Neural cell (in vitro differentiated cells): ENCODE data around the gene CNPPD1. TPM values are rescaled to one million over a fixed set of nuclear protein-coding genes. Genes with fewer than 3 reads are reported as not detected.

ENCODE experiments used
- H2AFZ ChIP-seq: fragments of 200-600, 300-800 bp; sonication (generic), shearing (Covaris generic); 2 replicates; pipeline ENCODE4 v1.6.0; 2014; ENCODE audit warnings: low read depth, mild to moderate bottlenecking, antibody characterized with exemption, low read length, moderate library complexity
- H3F3A ChIP-seq: fragments of 200-600 bp; shearing (Covaris generic); 2 replicates; pipeline ENCODE4 v1.6.1; 2016; ENCODE audit warnings: mild to moderate bottlenecking, moderate library complexity, mixed read lengths, antibody characterized with exemption, low read length; ENCODE audit not compliant: insufficient read depth, poor library complexity, severe bottlenecking
- H3K27ac ChIP-seq: fragments of 200-600, 300-800 bp; sonication (generic), shearing (Covaris generic); 2 replicates; pipeline ENCODE4 v1.5.1; 2014; ENCODE audit warnings: mild to moderate bottlenecking, low read length, moderate library complexity
- H3K27me3 ChIP-seq: fragments of 300-800, 200-600 bp; sonication (generic), shearing (Covaris generic); 2 replicates; pipeline ENCODE4 v1.6.0; 2014; ENCODE audit warnings: mild to moderate bottlenecking, low read depth, low read length, moderate library complexity; ENCODE audit not compliant: insufficient read depth
- H3K36me3 ChIP-seq: fragments of 300-800, 200-600 bp; sonication (generic), shearing (Covaris generic); 2 replicates; pipeline ENCODE4 v1.5.1; 2014; ENCODE audit warnings: mild to moderate bottlenecking, antibody characterized with exemption, low read length, moderate library complexity; ENCODE audit not compliant: insufficient read depth
- H3K4me2 ChIP-seq: fragments of 300-800, 200-600 bp; sonication (generic), shearing (Covaris generic); 2 replicates; pipeline ENCODE4 v1.6.0; 2014; ENCODE audit warnings: mild to moderate bottlenecking, low read length
- H3K4me3 ChIP-seq: fragments of 300-800, 200-600 bp; sonication (generic), shearing (Covaris generic); 2 replicates; pipeline ENCODE4 v1.5.1; 2014; ENCODE audit warnings: mild to moderate bottlenecking, low read length, moderate library complexity
- H3K79me2 ChIP-seq: fragments of 200-600 bp; shearing (Covaris generic); replicated peaks from 2 replicates; pipeline ENCODE4 v1.6.0; 2014; ENCODE audit warnings: mild to moderate bottlenecking, low read length, moderate library complexity; ENCODE audit not compliant: insufficient read depth
- H3K9ac ChIP-seq: fragments of 300-800, 200-600 bp; sonication (generic), shearing (Covaris generic); 2 replicates; pipeline ENCODE4 v1.6.1; 2016; ENCODE audit warnings: mild to moderate bottlenecking, low read length, mixed read lengths
- H3K9me2 ChIP-seq: fragments of 200-600 bp; shearing (Covaris generic); 2 replicates; pipeline ENCODE4 v1.6.1; 2016; ENCODE audit warnings: mild to moderate bottlenecking, low read length, mixed read lengths; ENCODE audit not compliant: insufficient read depth
- H3K9me3 ChIP-seq: fragments of 200-600, 300-800 bp; sonication (generic), shearing (Covaris generic); 2 replicates; pipeline ENCODE4 v1.6.1; 2016; ENCODE audit warnings: mild to moderate bottlenecking, mixed run types, low read length, moderate library complexity, mixed read lengths
- H4K20me1 ChIP-seq: fragments of 200-600 bp; shearing (Covaris generic); 2 replicates; pipeline ENCODE4 v1.6.1; 2016; ENCODE audit warnings: mild to moderate bottlenecking, mixed run types; ENCODE audit not compliant: insufficient read depth
- EP300 ChIP-seq: fragments of 450-650 bp; conservative IDR thresholded peaks from 2 replicates; pipeline ENCODE4 v1.6.1; 2014; ENCODE audit warnings: antibody characterized with exemption, mild to moderate bottlenecking, moderate library complexity; ENCODE audit not compliant: poor library complexity, severe bottlenecking
- EZH2 ChIP-seq: fragments of 200-600, 300-800 bp; shearing (Covaris generic), sonication (generic); IDR thresholded peaks from 2 replicates; pipeline ENCODE4 v1.6.1; 2014; ENCODE audit warnings: antibody characterized with exemption, low read length, borderline replicate concordance, mild to moderate bottlenecking; ENCODE audit not compliant: insufficient read depth, poor library complexity, severe bottlenecking
- MXI1 ChIP-seq: fragments of 450-650 bp; conservative IDR thresholded peaks from 2 replicates; pipeline ENCODE4 v1.6.1; 2014; ENCODE audit warnings: antibody characterized with exemption, mild to moderate bottlenecking; ENCODE audit not compliant: poor library complexity, severe bottlenecking
- POLR2AphosphoS5 ChIP-seq: IDR thresholded peaks from 2 replicates; pipeline ENCODE4 v1.6.1; 2012
- RAD21 ChIP-seq: fragments of 450-650 bp; conservative IDR thresholded peaks from 2 replicates; pipeline ENCODE4 v1.6.1; 2014; ENCODE audit warnings: antibody characterized with exemption, mild to moderate bottlenecking, moderate library complexity
- SMC3 ChIP-seq: fragments of 450-650 bp; conservative IDR thresholded peaks from 2 replicates; pipeline ENCODE4 v1.6.1; 2014; ENCODE audit warnings: antibody characterized with exemption, mild to moderate bottlenecking, moderate library complexity; ENCODE audit not compliant: poor library complexity
- TAF1 ChIP-seq: IDR thresholded peaks from 2 replicates; pipeline ENCODE4 v1.6.1; 2012; ENCODE audit warnings: low read depth
- polyA plus RNA-seq: library from polyadenylated mRNA; depleted of rRNA; stranded (reverse); fragments of >200 nt; gene quantifications from 2 replicates; pipeline ENCODE4 v1.2.3, GENCODE V29; 2014
- TF ChIP-seq, protein P1 (sequence below): fragments of 450-650 bp; IDR thresholded peaks from 2 replicates; pipeline ENCODE4 v1.5.1; 2014; ENCODE audit warnings: antibody characterized with exemption, mild to moderate bottlenecking, moderate library complexity; ENCODE audit not compliant: poor library complexity, severe bottlenecking
- TF ChIP-seq, protein P2 (sequence below): IDR thresholded peaks from 2 replicates; pipeline ENCODE4 v1.6.1; 2012; ENCODE audit warnings: borderline replicate concordance

The CNPPD1 gene
- polyA plus RNA-seq, 1 donor from 2014 or later = 89.1 TPM

DNA sequence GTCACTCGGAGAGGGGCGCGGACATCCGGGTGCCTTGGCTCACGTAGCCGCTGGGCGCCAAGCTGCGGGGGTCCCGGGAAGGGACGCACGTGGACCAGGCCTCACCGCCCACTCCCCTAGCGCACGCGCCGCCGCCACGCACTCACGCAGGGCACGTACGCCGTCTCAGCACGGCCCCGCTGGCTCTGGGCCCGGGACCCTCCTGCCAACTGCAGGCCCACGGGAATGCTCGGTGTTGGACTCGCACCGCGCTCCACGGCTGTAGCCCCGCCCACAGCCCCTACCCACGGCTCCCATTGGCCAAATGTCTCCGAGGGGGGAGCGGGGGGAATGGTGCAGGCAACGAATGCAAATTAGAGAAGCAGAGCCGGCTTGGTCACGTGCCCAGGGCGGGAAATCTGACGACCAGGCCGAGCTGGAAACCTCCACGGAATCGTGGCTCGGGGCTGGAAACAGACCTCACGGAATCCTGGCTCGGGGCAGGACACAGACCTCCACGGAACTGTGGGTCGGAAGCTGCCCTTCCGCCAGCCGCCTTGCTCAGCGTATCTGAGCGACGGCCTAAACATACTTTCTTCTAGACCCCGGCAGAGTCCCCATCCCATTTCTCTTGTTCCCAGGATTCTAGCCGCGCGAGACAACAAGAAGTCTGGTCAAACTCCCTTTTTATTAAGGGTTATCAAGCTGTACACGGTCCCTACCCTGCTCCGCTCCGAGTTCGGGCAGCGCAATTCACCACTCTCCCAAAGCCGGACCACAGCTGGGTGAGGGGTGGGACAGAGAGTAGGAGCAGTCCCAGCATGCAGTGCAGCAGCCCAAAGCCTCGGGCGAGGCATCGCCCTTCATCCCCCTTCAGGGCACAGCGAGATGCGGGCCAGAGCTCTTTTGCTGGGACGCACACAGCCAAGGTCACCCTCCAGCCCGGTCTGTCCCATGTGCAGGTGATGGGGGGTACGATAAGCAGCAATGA is 42.3 kb upstream of the CNPPD1 start, which contains the start of gene ABCB6:
ABCB6 (minus strand) TSS at position 227 of the 970 bp plus-strand sequence. CDS start 285 bp downstream, outside the sequence.
- H3K27ac ChIP-seq = no peak within 1 kb of the TSS
- H3F3A ChIP-seq = no peaks in the 10 kb centered on the region

DNA sequence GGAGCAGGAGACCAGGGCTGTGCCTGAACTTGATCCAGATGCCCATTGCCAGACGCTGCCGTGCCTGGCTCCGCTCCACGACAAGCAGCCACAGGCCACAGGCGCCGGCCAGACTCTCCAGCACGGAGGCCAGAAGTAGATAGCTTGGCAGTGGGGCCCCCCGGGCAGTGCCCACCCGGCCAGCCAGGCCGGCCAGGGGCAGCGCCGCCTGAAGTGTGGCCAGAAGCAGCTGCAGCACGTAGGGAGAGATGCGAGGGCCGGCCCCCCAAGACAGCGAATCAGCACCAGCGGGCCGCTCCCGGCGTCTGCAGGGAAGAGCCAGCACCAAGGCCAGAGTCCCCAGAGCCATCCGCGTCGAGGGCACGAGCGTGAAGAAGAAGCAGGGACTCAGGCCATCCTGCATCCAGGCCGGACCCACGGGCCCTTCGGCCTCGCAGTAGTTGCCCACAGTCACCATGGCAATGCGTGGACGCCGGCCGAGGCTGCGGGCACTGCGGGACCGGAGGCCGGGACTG is 41.5 kb upstream of the CNPPD1 start:
- no peaks in the 10 kb centered on the region for H3K36me3 ChIP-seq

More for the DNA sequence above, 42.3 kb upstream of the CNPPD1 start, which contains the start of gene ABCB6:
- peak within 1 kb of the TSS; percentile 79 for H3K4me3 ChIP-seq
- peak within 1 kb of the TSS; percentile 60 for H3K9ac ChIP-seq
- H3K9me2 ChIP-seq = no peaks in the 10 kb centered on the region
- TF ChIP-seq RAD21 = no peak
- no peak for TF ChIP-seq EZH2
- TF ChIP-seq, protein P1, sequence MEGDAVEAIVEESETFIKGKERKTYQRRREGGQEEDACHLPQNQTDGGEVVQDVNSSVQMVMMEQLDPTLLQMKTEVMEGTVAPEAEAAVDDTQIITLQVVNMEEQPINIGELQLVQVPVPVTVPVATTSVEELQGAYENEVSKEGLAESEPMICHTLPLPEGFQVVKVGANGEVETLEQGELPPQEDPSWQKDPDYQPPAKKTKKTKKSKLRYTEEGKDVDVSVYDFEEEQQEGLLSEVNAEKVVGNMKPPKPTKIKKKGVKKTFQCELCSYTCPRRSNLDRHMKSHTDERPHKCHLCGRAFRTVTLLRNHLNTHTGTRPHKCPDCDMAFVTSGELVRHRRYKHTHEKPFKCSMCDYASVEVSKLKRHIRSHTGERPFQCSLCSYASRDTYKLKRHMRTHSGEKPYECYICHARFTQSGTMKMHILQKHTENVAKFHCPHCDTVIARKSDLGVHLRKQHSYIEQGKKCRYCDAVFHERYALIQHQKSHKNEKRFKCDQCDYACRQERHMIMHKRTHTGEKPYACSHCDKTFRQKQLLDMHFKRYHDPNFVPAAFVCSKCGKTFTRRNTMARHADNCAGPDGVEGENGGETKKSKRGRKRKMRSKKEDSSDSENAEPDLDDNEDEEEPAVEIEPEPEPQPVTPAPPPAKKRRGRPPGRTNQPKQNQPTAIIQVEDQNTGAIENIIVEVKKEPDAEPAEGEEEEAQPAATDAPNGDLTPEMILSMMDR = no peak
- TF ChIP-seq SMC3 = peak; percentile 11
- no peak for TF ChIP-seq EP300
- TF ChIP-seq TAF1 = no peak
- TF ChIP-seq, protein P2, sequence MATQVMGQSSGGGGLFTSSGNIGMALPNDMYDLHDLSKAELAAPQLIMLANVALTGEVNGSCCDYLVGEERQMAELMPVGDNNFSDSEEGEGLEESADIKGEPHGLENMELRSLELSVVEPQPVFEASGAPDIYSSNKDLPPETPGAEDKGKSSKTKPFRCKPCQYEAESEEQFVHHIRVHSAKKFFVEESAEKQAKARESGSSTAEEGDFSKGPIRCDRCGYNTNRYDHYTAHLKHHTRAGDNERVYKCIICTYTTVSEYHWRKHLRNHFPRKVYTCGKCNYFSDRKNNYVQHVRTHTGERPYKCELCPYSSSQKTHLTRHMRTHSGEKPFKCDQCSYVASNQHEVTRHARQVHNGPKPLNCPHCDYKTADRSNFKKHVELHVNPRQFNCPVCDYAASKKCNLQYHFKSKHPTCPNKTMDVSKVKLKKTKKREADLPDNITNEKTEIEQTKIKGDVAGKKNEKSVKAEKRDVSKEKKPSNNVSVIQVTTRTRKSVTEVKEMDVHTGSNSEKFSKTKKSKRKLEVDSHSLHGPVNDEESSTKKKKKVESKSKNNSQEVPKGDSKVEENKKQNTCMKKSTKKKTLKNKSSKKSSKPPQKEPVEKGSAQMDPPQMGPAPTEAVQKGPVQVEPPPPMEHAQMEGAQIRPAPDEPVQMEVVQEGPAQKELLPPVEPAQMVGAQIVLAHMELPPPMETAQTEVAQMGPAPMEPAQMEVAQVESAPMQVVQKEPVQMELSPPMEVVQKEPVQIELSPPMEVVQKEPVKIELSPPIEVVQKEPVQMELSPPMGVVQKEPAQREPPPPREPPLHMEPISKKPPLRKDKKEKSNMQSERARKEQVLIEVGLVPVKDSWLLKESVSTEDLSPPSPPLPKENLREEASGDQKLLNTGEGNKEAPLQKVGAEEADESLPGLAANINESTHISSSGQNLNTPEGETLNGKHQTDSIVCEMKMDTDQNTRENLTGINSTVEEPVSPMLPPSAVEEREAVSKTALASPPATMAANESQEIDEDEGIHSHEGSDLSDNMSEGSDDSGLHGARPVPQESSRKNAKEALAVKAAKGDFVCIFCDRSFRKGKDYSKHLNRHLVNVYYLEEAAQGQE = no peak
- TF ChIP-seq MXI1 = peak; percentile 91
- TF ChIP-seq POLR2AphosphoS5 = peak; percentile 80
- H3K4me2 ChIP-seq = peak within 1 kb of the TSS; percentile 59
- H3K79me2 ChIP-seq = no peaks in the 10 kb centered on the region
- no peaks in the 10 kb centered on the region for H3K27me3 ChIP-seq
- H2AFZ ChIP-seq = no peak within 1 kb of the TSS
- H3K36me3 ChIP-seq = no peaks in the 10 kb centered on the region
- no peaks in the 10 kb centered on the region for H4K20me1 ChIP-seq
- no peaks in the 10 kb centered on the region for H3K9me3 ChIP-seq

More for the DNA sequence above, 41.5 kb upstream of the CNPPD1 start:
- H3K9me2 ChIP-seq = no peaks in the 10 kb centered on the region
- no peaks in the 10 kb centered on the region for H3K9me3 ChIP-seq
- peak overlapping the region; percentile 60 for H3K9ac ChIP-seq
- no peaks in the 10 kb centered on the region for H3K79me2 ChIP-seq
- H3F3A ChIP-seq = no peaks in the 10 kb centered on the region
- no peak overlapping the region for H2AFZ ChIP-seq
- no peaks in the 10 kb centered on the region for H3K27me3 ChIP-seq
- H3K27ac ChIP-seq = no peak overlapping the region
- H3K4me2 ChIP-seq = peak overlapping the region; percentile 59
- peak overlapping the region; percentile 79 for H3K4me3 ChIP-seq
- no peaks in the 10 kb centered on the region for H4K20me1 ChIP-seq
- TF ChIP-seq RAD21 = no peak
